Limb (tissue), 2 donors: ENCODE results near the gene DYNLL2.
"Not testable (repeated sequence)": the region's sequence is repeated elsewhere in the genome, so short reads cannot be mapped to it uniquely, and the experiment has no call there.

Experiments used
- DNase-seq, 2 donors: peaks; one replicate each; pipeline ENCODE4 v3.0.0-alpha.2; 2016; ENCODE audit errors: extremely low spot score in 2 of 2

Gene DYNLL2

DNA sequence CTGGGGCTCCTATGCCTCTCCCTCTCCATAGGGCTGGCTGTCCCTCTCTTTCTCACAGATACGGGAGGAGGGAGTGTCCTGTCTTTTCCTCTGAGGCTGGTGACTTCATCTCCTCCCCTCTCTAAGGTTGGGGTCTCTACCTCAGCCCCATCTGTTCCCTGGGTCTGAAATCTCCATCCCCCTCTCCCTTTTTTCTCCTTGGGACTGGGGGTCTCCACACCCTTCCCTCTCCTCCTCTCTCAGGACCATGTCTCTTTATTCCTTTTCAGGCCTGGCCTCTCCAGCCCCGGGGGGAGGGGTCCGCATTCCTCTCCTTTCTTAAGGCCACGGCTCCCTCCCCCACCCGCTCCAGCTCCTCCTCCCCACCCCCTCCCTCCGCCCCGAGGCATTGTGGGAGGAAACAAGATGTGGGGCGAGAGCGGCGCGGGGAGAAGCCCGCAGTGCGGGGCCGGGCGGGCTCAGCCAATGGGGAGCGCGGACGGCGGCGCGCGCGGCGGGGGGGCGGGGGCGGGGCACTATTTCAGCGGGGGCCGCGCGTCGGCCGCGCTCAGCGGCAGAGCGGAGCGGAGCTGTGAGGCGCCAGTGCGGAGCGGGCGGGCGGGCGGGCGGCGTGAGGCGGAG, at the start of gene DYNLL2:
DYNLL2 (plus strand) TSS at position 550 of the 621 bp plus-strand sequence. CDS start 3,672 bp downstream, outside the sequence.
- DNase-seq, result peak; percentile 95 to 98

DNA sequence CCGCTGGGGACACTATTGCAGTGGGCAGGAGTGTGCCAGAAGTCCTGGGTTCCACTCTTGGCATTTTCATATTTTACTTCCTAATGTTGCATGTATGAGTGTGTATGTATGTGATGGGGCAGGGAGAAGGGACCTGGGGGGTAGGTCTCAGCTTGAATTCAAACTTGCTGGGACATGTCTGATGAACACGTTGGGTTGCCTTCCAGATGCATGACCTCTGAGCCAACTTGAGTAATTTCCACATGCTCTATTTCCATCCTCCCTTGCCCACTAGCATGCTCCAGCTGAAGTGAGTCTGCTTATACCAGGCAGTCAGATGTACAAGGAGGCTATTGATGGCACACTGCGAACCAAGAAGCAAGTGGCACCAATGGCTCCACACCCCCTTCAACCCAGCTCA, 43.2 kb upstream of the DYNLL2 start:
- DNase-seq, result no peak

DNA sequence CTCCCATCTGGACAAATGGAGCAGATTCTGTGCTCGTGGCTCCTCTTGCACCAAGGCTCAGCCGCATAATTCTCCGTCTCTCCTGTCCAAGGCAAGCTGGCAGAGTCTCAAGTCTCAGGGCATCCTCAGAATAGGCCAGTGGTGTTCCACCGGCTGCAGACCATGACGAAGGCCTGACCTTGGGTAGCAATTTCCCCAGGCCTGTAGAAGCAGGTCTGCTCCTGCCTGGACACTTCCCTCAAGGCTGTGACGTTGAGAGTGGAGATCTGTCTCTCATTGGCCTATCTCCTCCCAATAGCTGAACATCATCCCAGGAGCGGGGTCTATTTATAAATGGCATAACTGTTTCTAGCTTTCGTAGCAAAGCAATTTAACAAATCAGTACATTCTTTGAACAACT, 42.8 kb upstream of the DYNLL2 start:
- no peak for DNase-seq

DNA sequence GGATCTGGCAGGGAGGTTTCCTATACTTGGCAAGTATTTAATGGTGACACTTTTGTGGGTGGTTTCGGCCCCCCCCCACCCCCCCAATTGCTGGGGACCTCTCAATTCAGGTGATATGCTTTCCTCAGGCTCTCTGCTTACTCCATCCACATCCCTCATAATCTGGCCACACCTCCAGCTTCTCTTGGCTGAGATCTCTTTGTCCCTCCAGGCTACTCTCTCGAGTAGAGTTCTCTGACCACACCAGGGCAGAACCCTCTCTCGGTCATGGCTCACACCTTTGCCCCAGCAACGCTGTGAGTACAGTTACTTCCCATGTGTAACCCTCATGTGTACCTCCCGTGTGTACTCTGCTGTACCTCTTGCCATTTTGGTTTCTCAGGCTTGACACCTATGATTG, 42.1 kb upstream of the DYNLL2 start:
- DNase-seq, result no peak

DNA sequence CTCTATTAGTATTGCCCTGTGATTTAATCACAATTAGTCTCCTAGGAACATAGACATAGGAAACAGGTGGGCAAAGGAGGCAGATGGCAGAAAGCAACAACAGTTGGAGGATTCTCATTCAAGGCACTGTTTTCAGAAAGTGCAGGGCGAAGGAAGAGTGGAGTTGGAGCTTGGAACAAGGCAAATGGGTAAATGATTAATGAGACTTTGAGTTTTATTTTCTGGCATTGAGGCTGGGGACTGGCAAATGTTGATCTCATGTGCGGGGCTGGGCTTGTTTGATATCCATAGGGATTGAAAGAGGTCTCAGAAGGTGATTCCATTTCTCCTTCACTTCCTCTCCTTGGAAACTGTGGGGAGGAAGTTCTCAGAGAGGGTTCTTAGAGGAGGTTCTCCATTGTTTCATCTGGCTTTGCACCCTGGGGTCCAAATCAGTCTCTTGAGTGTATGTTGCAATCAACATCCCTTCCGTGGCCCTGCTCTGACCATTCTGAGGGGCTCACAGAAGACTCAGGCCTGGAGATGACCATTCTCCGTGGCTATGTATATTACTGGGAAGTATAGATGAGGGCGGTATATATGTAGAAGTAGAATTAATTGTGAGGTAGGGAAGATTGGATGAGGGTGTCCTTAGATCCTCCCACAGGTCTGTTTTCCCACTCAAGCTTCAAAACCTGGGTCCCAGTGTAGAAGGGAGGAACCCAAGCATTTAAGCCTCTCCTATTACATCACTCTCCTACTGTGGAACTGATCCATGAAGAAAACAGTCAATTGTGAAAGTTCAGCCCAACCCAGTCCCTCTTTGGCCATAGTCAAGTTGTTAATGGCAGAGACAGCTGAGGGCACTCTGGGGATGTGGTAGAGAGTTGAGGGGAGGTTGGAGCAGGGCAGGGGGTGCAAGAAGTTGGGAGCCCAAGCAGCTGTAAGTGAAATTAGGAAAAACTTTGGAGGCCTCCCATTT, 39.7 kb upstream of the DYNLL2 start:
- no peak for DNase-seq

DNA sequence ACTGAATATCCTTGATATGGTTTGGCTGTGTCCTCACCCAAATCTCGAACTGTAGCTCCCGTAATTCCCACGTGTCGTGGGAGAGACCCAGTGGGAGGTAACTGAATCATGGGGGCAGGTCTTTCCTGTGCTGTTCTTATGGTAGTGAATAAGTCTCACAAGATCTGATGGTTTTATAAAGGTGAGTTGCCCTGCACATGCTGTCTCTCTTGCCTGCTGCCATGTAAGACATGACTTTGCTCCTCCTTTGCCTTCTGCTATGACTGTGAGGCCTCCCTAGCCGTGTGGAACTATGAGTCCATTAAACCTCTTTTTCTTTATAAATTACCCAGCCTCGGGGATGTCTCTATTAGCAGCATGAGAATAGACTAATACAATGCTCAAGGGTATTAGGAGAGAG, 39.0 kb upstream of the DYNLL2 start:
- DNase-seq, result not testable (repeated sequence)

DNA sequence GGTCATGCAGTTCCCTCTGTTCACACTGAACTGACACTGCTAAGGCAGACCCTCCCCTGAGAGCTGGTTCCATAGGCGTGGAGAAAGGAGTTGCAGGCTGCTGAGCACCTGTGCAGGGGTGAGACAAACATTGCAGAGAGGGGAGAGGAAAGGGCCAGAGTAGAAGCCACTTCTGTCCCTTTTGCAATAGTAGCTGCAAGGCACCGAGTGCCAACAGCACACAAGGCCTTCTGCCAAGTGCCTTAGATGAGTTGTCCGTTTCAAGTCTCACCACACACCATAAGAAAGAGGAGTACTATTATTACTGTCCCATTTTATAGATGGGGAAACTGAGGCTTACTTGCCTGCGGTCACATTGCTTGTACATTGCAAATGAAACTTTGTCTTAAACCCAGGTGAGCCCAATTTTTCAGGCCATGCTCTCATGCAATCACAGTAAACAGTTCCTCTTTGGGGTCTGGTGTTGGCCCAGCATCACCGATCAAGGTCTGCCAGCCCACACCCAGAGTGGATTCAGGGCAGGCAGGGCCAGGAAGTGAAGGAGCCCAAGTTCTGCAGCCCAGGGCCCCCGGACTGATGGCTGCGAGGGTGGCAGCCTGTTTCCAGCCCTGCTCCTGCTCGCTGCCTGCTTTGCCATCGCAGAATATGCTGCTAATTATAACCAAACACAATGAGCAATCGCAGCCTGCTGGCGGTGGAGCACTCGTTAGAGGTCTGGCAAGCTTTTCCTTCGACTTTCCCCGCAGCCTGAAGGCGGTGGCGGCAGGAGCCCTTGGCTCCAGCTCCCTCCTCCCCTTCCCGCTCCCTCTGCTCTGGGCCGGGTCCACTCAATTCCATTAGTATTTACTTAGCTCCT, 36.8 kb upstream of the DYNLL2 start:
- no peak for DNase-seq

DNA sequence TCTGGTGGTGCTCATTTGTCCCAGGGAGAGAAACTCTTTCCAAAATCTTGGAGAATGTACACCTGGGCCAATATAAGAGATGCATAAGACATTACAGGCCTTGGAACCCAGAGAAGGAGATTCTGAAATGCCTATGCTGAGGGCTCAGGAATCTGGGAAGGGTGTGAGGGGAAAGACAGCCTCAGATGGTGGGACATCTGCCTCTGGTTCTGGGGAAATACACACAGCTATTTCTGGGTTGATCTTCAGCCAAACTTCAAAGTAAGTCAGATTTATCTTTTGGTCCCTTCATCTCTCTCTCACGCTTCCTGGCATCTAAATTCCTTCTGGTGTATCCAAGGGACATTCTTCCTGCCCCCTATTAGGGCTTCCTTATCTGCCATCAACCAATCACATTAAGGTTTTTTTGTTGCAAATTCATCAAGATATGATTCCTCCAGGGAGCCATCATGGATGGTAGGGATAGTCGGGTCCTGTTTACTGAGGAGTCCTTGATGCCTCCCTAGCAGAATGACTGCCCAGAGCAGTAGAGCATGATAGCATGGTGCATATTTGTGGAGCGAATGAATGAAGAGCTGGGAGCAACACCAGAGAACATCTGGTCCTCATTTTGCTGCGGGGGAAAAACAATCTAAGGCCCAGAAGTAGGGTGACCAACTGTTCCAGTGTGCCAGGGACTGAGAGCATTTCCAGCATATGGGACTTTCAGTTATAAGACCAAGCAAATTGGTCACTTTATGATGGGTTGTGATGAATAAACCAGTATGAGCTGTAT, 35.7 kb upstream of the DYNLL2 start:
- no peak for DNase-seq

DNA sequence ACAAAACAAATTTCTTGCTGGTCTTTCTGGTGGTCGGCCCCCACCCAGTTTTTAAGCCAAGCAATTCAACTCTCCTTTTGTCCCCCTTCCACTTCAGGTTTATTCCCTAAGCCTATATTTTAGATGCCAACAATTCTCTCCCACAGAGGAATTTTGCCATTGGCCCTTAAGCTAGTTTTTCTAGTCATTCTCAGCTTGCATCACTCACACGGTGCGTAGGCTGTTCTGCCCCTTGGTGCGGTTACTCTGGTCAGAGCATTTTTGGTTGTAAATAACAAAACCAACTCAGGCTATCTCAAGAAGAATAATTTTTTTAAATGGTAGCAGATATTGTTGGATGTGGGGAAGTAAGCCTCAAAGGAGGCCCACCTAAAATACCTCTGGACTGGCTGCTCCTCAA, 33.7 kb upstream of the DYNLL2 start:
- DNase-seq, result no peak

DNA sequence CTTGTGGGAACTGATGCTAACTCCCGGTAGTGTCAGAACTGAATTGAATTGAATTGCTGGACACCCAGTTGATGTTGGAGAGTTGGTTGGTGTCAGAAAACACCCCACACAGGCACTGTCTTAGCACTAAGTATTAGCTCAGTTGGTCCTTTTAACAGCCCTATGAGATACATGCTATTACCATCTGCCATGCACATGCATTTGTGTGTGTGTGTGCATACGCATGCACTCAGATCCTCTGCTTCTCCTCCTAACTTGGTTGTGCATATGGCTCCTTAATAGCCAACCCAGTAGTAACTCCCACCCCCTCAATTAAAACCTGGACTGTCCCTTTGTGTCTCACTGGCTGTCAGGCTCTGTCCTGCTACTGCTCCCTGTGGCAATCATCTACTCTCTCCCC, 32.3 kb upstream of the DYNLL2 start:
- no peak for DNase-seq

DNA sequence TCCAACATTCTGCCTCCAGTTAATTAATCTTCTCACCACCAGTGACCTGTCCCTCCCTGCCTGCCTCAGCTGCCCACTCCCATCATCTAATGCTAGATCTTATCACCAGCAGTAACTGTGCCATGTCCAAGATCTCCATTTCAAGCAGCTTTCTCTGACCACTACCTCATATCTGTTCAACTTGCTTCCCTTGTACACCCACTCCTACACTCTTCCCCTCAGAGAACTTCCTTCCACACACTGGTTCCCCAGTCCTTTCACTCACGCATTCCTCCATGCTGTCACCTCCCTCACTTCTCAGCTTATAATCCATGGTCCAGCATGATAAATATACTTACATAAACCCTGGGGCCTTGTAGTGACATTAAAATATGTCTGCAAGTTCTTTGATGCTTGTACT, 31.8 kb upstream of the DYNLL2 start:
- DNase-seq, result no peak

DNA sequence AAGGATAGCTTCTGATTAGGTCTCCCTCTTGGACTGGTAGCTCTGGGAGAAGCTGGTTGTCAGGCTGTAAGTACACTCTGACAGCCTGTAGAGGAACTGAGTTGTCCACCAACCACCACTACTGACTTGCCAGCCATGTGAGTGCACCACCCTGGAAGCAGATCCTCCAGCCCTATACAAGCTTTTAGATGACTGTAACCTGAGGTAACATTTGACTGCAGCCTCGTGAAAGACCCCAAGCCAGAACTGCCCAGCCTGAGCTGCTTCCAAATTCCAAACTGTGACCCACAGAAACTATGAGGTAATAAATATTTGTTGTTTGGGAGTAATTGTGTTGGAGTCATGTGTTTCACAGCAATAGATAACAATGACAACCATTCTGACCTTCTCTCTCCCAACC, 30.8 kb upstream of the DYNLL2 start:
- DNase-seq, result no peak

DNA sequence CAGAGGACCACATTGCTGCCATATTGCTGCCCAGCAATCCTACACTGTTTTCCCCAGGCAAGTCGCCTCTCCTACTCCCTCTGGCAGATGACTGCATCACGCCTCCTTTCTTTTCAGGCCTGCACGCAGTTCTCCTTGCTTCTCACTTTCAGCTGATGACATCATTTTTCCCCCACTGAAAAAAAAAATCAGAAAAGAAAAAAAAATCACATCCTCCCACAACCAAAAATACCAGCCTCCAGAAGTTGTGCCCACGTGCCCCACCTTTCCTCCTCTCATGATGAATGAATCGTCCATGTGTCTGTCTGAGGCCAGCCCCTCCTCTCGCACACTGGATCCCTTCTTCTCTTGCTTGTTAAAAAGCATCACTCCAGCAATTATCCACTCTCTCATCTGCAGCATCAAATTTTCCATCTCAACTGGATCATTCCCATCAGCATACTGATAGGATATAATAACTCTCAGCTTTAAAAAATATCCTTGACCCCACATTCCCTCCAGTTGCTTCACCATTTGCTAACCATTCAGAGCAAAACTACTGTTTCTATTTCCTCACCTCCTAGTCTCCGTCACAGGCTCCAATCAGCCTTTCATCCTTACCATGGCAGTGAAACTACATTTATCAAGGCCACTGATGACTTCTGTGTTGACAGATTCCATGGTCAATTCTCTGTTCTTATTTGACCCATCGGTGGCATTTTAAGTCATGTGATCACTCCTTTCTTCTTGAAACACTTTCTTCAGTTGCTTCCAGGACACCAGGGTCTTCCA, 30.1 kb upstream of the DYNLL2 start:
- DNase-seq, result no peak

DNA sequence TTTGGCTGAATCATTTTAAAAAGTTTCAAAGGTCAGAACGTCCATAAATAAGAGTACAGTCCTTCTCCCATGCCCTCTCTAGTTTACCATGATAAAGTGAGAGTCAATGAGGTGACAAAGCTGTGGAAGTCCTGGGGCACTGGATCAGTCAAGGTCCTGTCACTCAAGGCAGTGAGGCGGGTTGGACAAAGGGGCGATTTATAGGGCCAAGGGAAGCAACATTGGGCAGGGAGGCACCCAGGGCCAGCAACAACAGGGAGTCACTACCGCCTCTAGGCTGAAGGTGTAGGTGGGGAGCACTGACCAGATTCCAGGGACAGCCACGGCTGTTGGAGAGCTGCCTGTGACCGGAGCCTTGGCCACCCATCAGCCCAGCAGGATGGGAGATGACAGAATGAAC, 28.6 kb upstream of the DYNLL2 start:
- DNase-seq, result no peak

DNA sequence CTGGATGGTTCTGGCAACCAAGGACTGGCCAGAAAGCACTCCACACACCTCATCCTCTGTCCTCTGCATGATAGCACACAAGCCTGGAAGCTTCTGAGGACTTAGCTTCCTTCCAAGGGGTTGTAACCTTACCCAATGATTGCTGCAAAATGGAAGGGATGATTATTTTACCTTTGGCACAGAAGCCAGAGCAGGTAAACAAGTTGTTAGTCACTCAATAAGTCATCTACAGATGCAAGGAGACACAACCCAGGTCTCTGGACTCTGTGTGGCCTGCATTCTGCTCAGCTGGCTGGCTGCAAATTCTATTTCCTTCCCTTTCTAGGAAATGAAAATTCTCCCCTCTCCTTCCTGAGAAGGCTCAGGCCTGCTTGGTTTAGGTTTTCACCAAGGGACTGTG, 26.7 kb upstream of the DYNLL2 start:
- DNase-seq, result no peak

DNA sequence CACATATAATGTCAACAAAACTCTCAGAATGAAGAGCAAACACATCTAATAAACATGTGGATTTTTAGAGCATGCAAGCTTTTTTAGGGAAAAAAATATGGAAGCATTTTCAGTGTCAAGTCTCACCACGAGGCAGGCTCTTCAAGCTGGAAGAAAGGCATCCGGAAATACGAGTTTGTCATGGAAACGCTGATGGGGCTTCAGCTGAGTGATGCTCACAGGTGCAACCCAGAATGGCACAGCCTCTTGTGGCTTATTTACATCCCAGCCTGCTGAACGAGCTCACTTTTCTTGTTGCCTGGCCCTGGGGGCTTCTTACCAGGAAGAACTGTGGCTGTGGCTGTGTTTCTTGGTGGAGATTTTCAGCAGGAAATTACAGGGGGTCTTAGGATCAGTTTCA, 24.1 kb upstream of the DYNLL2 start:
- DNase-seq, result peak; percentile 33 to 40

DNA sequence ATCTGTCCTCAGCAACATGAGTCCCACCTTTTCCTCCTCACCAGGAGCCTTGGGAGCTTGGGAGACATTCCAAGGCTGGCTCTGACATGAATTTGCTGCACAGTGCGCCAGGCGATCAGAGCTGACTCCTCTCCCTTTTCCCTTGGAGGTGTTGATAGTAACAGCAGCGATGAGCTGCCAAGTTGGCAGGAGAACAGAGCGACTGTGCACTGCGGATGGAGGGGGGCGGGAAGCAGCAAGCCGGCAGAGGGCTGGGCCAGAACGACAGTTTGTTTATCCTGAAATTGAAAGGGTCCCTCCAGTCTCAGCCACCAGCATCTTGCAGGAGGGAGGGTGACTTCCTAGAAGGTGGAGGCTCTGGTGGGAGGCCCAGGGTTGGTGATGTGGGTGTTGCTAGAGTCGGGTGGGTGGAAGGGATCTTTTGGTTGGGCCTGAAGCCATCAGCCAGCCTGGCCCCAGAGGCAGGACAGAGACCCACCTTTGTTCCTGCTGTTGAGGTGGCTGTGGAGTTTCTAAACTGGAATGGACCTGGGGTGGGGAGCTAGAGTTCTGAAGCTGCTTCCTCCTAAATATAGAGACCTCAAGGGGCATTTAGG, 22.5 kb upstream of the DYNLL2 start:
- DNase-seq, result peak; percentile 64 to 70

DNA sequence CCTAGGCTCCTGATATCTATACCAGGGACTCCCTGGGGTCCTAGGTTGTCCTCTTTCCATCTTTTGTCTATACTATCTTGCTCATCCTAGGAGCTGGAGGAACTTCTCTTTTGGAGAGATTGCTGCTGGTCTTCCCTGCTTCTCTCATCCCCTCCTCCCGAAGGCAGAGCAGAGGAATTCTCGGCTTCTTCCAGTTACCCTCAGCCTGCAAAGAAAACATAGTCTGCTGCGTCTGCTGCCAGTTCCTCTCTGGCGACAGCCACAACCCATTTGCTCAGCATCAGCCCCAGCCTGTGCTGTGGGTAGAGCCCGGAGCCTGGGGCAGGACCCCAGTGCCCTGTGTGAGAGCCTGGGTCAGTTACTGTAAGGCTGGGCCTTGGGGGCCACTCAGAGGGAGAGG, 21.5 kb upstream of the DYNLL2 start:
- no peak for DNase-seq

DNA sequence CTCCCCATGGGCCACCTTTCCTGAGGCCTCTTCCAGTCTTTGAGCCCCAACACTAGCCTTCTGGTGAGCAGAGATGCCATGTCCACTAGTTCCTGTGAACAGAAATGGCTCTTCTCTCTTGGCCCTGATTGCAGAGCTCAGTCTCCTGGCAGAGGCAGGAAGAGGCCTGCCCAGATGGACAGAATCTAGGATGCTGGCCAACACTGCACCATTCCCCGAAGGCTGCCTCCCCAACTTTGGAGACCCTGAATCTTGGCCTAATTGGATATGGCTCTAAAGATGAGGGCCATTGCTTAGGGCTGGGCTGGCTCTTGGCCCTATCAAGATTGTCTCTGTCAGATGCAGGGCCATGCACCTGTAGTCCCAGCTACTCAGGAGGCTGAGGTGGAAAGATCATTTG, 18.0 kb upstream of the DYNLL2 start:
- DNase-seq, result no peak

DNA sequence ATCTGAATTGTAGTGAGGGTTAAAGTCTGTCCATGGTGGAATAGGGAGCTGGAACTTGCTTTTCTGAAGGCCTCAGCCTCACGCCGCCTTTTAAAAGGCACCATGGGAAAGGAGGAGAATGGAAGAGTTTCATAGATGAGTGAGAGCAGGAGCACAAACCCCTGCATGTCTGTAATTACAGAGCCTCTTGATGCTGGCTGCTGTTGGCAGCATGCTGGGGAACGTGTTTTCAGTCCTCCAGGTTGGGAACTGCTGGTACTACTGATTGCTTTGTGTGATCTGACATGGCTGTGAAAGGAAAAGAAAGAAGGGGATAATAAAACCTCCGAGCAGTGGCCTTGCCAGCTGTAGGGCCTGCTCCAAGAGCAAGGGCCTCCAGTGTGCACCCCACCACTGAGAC, 16.8 kb upstream of the DYNLL2 start:
- no peak for DNase-seq
